CD14-positive monocyte (primary cell): ENCODE measurements around the gene SCN4B. TPM values are rescaled to one million over a fixed set of nuclear protein-coding genes. Genes with fewer than 3 reads are reported as not detected.

Experiments used
- DNase-seq, 3 donors: peaks; one replicate each; pipeline ENCODE4 v3.0.0-alpha.2; 2011 to 2022
- H2AFZ ChIP-seq: 2 replicates; pipeline ENCODE4 v1.6.0; 2012; ENCODE audit warnings: mild to moderate bottlenecking, low read depth, low read length, inconsistent platforms; ENCODE audit not compliant: insufficient read depth, poor library complexity, severe bottlenecking
- H3K27ac ChIP-seq, 2 donors: 1 replicate in 1 of 2; 2 replicates in 1 of 2; pipeline ENCODE4 v1.5.1; 2012 to 2013; ENCODE audit warnings: low read length in 2 of 2, control low read depth in 1 of 2, inconsistent platforms in 1 of 2, low read depth in 1 of 2, mild to moderate bottlenecking in 1 of 2
- H3K27me3 ChIP-seq, 2 donors: one replicate each; pipeline versions ENCODE4 v1.6.0 to v1.6.1; 2011 to 2013; ENCODE audit warnings: low read length in 2 of 2; ENCODE audit not compliant: control insufficient read depth in 2 of 2, insufficient read depth in 2 of 2
- H3K36me3 ChIP-seq, 2 donors: replicated peaks in 1 of 2; 1 replicate in 1 of 2; 2 replicates in 1 of 2; pipeline versions ENCODE4 v1.5.1 to v1.6.1; 2012 to 2013; ENCODE audit warnings: low read length in 2 of 2, control low read depth in 1 of 2, inconsistent platforms in 1 of 2, mild to moderate bottlenecking in 1 of 2; ENCODE audit not compliant: insufficient read depth in 2 of 2, control insufficient read depth in 1 of 2
- H3K4me1 ChIP-seq, 2 donors: 1 replicate in 1 of 2; 2 replicates in 1 of 2; pipeline versions ENCODE4 v1.5.1 to v1.6.1; 2012 to 2013; ENCODE audit warnings: low read length in 2 of 2, control low read depth in 1 of 2, inconsistent platforms in 1 of 2, mild to moderate bottlenecking in 1 of 2, moderate library complexity in 1 of 2; ENCODE audit not compliant: insufficient read depth in 2 of 2, control insufficient read depth in 1 of 2
- H3K4me2 ChIP-seq: replicated peaks from 2 replicates; pipeline ENCODE3; 2012; ENCODE audit warnings: low read length, moderate library complexity, mild to moderate bottlenecking; ENCODE audit not compliant: poor library complexity, severe bottlenecking; ENCODE audit errors: extremely low read depth
- H3K4me3 ChIP-seq, 3 experiments: fragments of 200-600 bp in 1 of 3; sonication (generic) in 1 of 3; replicated peaks in 1 of 3; 1 replicate in 2 of 3; 2 replicates in 1 of 3; pipeline ENCODE4 v1.5.1; 2011 to 2013; ENCODE audit warnings: low read length in 3 of 3, mild to moderate bottlenecking in 3 of 3, control low read depth in 2 of 3, low read depth in 2 of 3, inconsistent platforms in 1 of 3, moderate library complexity in 1 of 3
- H3K79me2 ChIP-seq: 2 replicates; pipeline ENCODE4 v1.6.0; 2012; ENCODE audit warnings: mild to moderate bottlenecking, control low read depth, inconsistent platforms, low read length, moderate library complexity; ENCODE audit not compliant: insufficient read depth
- H3K9ac ChIP-seq: 2 replicates; pipeline ENCODE4 v1.6.0; 2017; ENCODE audit warnings: low read length, mild to moderate bottlenecking; ENCODE audit not compliant: insufficient read depth, poor library complexity, severe bottlenecking
- H3K9me3 ChIP-seq, 2 donors: replicated peaks in 1 of 2; 1 replicate in 1 of 2; 2 replicates in 1 of 2; pipeline versions ENCODE4 v1.5.1 to v1.6.1; 2012 to 2013; ENCODE audit warnings: low read length in 2 of 2, control low read depth in 1 of 2; ENCODE audit not compliant: control insufficient read depth in 1 of 2, insufficient read depth in 1 of 2
- H4K20me1 ChIP-seq: 2 replicates; pipeline ENCODE4 v1.6.0; 2012; ENCODE audit warnings: mild to moderate bottlenecking, low read length, control low read depth, moderate library complexity; ENCODE audit not compliant: insufficient read depth
- H3K27ac Mint-ChIP-seq, 7 donors: one replicate each; pipeline ENCODE4 v1.8.0; 2020; ENCODE audit warnings: mild to moderate bottlenecking in 7 of 7, mixed read lengths in 7 of 7, moderate library complexity in 6 of 7, inconsistent platforms in 2 of 7
- H3K27me3 Mint-ChIP-seq, 3 donors: one replicate each; pipeline ENCODE4 v1.8.0; 2021 to 2022; ENCODE audit warnings: low read depth in 3 of 3, mild to moderate bottlenecking in 3 of 3, mixed read lengths in 3 of 3, moderate library complexity in 3 of 3, inconsistent platforms in 1 of 3
- H3K36me3 Mint-ChIP-seq, 2 donors: one replicate each; pipeline ENCODE4 v1.8.0; 2020; ENCODE audit warnings: mixed read lengths in 2 of 2, inconsistent platforms in 1 of 2, mild to moderate bottlenecking in 1 of 2
- H3K4me1 Mint-ChIP-seq: one replicate; pipeline ENCODE4 v1.8.0; 2020; ENCODE audit warnings: mild to moderate bottlenecking, mixed read lengths
- H3K4me3 Mint-ChIP-seq, 2 donors: one replicate each; pipeline ENCODE4 v1.8.0; 2020; ENCODE audit warnings: mild to moderate bottlenecking in 2 of 2, mixed read lengths in 2 of 2, moderate library complexity in 1 of 2
- H3K9me3 Mint-ChIP-seq, 7 donors: one replicate each; pipeline ENCODE4 v1.8.0; 2020 to 2022; ENCODE audit warnings: mixed read lengths in 7 of 7, mild to moderate bottlenecking in 6 of 7, moderate library complexity in 6 of 7, inconsistent platforms in 2 of 7
- CTCF ChIP-seq: fragments of 200-600 bp; IDR thresholded peaks from one replicate; pipeline ENCODE4 v1.8.0; 2022; ENCODE audit warnings: antibody characterized with exemption, mild to moderate bottlenecking
- WGBS: methylation state at CpG from one replicate; pipeline ENCODE4 v1.1.5; 2013; ENCODE audit warnings: missing lambda C conversion rate; ENCODE audit not compliant: insufficient coverage; 5-methylcytosine and 5-hydroxymethylcytosine counted together
- intact Hi-C, 2 donors: fragments of 100-400 bp; cut with micrococcal nuclease; formaldehyde crosslinking; loops; one replicate each; pipeline versions ENCODE4 v1.15.0 to v1.15.1; 2023
- polyA plus RNA-seq, 3 donors: library from polyadenylated mRNA; depleted of rRNA in 1 of 3; unstranded in 2 of 3; stranded (reverse) in 1 of 3; fragments of 300-500 nt in 2 of 3; fragments of >200 nt in 1 of 3; fragmentation: Illumina TruSeq in 2 of 3; gene quantifications; 1 replicate in 2 of 3; 2 replicates in 1 of 3; pipeline ENCODE4 v1.2.3, GENCODE V29; 2012 to 2021

SCN4B gene
- polyA plus RNA-seq, 3 donors: 0.76 TPM; not detected in 2

- H3K4me3 ChIP-seq: no peak overlapping the region
- TF ChIP-seq CTCF: no peak
- no peaks in the 10 kb centered on the region for H3K4me1 ChIP-seq
- no peaks in the 10 kb centered on the region for H3K9me3 Mint-ChIP-seq
- H3K27me3 ChIP-seq: no peaks in the 10 kb centered on the region
- no peak overlapping the region for H3K9ac ChIP-seq
- no peaks in the 10 kb centered on the region for H3K79me2 ChIP-seq
- H3K36me3 Mint-ChIP-seq: no peaks in the 10 kb centered on the region
- H2AFZ ChIP-seq: no peak overlapping the region
- peak overlapping the region in 1 of 7 donors; percentile 64 for H3K27ac Mint-ChIP-seq
- intact Hi-C loops: no loop called here
- WGBS: 55% methylated on average over 6 of the region's 9 CpGs
- no peak overlapping the region for H3K4me3 Mint-ChIP-seq
- no peak overlapping the region for H3K4me2 ChIP-seq
- H4K20me1 ChIP-seq: no peaks in the 10 kb centered on the region
- peaks cover 11% of the 10 kb centered on the region for H3K4me1 Mint-ChIP-seq
- H3K27me3 Mint-ChIP-seq: peaks cover 0 to 4% (median 3%) of the 10 kb centered on the region in 3 donors
- no peak overlapping the region for H3K27ac ChIP-seq
- no peaks in the 10 kb centered on the region for H3K9me3 ChIP-seq
- H3K36me3 ChIP-seq: no peaks in the 10 kb centered on the region
- DNase-seq: no peak
Measured at GRCh38 chr11:118117790-118118601, 34.6 kb downstream of the SCN4B start.

DNA sequence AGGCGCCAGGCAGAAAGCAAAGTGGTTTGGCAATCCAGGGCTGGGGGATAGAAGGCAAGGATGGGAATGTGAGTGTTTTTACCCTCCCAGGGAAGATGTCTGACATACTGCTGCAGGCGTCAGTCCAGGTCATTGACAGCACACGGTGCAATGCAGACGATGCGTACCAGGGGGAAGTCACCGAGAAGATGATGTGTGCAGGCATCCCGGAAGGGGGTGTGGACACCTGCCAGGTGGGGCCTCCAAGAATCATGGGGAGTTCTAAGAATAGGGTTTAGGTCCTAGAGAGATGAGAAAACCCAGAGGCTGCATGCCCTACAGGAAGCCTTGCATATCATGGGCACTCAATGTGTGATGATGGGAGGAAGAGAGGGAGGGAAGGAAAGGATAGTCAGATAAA lies 37.6 kb downstream of the SCN4B start:
- Mint-ChIP-seq H3K4me3 (no peak overlapping the region), H3K4me1 (peaks cover 13% of the 10 kb centered on the region), H3K27ac (peak overlapping the region in 1 of 7 donors; percentile 21), H3K36me3 (no peaks in the 10 kb centered on the region), H3K9me3 (no peaks in the 10 kb centered on the region), H3K27me3 (peaks cover 0 to 5% (median 4%) of the 10 kb centered on the region in 3 donors)
- no peak overlapping the region for H3K27ac ChIP-seq
- no peak overlapping the region for H3K4me2 ChIP-seq
- no peaks in the 10 kb centered on the region for H3K27me3 ChIP-seq
- no peak for TF ChIP-seq CTCF
- DNase-seq: no peak
- H3K9ac ChIP-seq: no peak overlapping the region
- H2AFZ ChIP-seq: no peak overlapping the region
- intact Hi-C loops: no loop called here
- no peaks in the 10 kb centered on the region for H3K9me3 ChIP-seq
- H3K4me3 ChIP-seq: no peak overlapping the region
- no peaks in the 10 kb centered on the region for H4K20me1 ChIP-seq
- no peaks in the 10 kb centered on the region for H3K36me3 ChIP-seq
- WGBS: 93% methylated on average over 7 of the region's 7 CpGs
- H3K4me1 ChIP-seq: no peaks in the 10 kb centered on the region
- H3K79me2 ChIP-seq: no peaks in the 10 kb centered on the region
